Diencephalon (tissue), 1 donor: ENCODE results near the gene PDE10A. TPM values are rescaled to one million over a fixed set of nuclear protein-coding genes. Genes with fewer than 3 reads are reported as not detected.

Source experiments
- small RNA-seq: library from RNA; depleted of rRNA; stranded (forward); fragments of <200 nt; gene quantifications from one replicate; pipeline ENCODE3, GENCODE V24; 2014
- total RNA-seq: library from RNA; depleted of rRNA; stranded (reverse); fragments of >200 nt; gene quantifications from one replicate; pipeline ENCODE4 v1.2.3, GENCODE V29; 2014

Gene PDE10A
- total RNA-seq, result 213 TPM

DNA sequence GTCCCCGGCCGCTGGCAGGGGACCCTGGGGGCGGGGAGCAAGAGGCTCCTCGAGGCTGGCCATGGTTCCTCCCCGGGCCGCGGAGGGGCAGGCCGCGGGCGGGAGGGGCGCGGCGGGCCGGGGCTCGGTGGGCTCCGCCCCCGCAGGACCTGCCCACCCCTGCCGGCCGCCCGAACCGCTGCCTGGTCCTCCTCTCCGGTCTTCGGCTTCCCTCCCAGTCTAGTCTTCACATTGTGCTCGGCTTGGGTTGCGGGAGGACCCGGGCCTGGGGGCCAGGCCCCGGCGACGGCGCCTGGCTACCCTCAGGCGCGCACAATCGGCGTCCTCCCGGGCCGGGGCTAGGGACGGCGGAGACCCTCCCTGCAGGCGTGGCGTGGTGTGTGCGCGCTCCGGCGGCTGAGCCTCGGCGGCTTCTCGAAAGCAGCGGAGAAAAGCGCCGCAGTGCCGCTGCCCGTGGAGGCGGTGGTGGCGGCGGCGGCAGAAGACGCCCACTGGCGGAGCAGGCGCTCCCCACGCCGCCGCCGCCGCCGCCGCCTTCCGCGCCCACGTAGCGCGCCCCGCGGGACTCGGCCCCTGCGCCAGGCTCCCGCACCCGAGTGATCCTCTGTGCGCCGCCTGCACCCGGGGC lies at the start of gene PDE10A:
Gene PDE10A, minus strand, starts transcription at position 493 of the 628 bp plus-strand sequence. Its CDS starts 430 bp downstream, at position 63.

DNA sequence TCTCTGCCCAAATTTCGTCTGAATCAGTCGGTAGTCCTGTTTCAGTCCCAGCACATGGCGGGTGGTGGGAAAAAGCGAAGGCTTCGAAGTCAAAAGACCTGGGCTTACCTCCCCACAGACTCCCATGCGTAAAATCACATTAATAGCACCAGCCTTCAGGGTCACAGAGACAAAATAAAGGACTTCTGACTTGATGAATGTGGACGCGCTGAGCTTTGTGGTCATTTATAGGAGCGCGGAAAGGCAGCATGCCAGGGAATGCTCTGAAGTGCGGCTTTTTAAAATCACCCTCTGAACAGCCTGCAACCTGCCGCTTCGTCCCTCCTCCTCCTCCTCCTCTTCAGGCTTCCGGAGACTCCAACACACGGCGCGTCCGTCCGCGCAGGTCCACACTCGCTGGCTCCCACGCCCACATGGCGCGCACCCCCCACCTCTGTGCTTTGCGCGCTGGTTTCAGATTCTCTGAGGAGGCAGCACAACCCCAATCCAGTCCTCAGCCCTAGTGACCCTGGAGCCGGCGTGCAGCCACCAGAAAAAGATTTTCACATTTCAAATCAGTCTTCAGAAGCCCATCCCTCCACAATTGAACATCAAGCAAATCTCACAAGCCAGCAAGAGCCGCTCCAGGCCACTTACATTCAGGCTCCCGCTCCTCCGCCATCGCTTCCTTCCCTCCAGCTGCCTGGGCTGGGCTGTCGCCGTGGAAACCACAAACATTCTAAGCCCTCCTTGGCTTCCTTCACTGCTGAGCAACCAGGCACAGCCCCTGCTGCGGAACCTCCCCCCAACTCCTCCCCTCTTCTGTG lies 353.9 kb downstream of the PDE10A start, which contains the start of gene C6orf118:
Gene C6orf118, minus strand, starts transcription at position 680 of the 806 bp plus-strand sequence. Its CDS starts 19 bp downstream, at position 661.

Small RNA genes lying within 50 kb of the gene (small RNA-seq; reads per million reads assigned to genes)
- 0.08 reads per million for gene RNA5SP226
